OCI-LY1 (cell line): Measurements from ENCODE around the gene PEF1.

Source experiments
- CTCF ChIP-seq: fragments of 200-600 bp; sonication (generic), shearing (Covaris generic); IDR thresholded peaks from 2 replicates; pipeline ENCODE4 v1.5.1; 2017; ENCODE audit warnings: mild to moderate bottlenecking, antibody characterized with exemption, low read length, moderate library complexity, mixed read lengths
- EZH2 ChIP-seq: fragments of 200-600 bp; sonication (generic), shearing (Covaris generic); IDR thresholded peaks from 2 replicates; pipeline ENCODE4 v1.8.0; 2017; ENCODE audit warnings: borderline replicate concordance, mixed run types, mild to moderate bottlenecking, antibody characterized with exemption, low read length, moderate library complexity, mixed read lengths

GRCh38 chr1:31587720-31588423, 56.8 kb downstream of the PEF1 start:
- TF ChIP-seq CTCF (peak; percentile 72), EZH2 (no peak)
